ENCODE measurements around the gene USP10.

USP10 gene

DNA sequence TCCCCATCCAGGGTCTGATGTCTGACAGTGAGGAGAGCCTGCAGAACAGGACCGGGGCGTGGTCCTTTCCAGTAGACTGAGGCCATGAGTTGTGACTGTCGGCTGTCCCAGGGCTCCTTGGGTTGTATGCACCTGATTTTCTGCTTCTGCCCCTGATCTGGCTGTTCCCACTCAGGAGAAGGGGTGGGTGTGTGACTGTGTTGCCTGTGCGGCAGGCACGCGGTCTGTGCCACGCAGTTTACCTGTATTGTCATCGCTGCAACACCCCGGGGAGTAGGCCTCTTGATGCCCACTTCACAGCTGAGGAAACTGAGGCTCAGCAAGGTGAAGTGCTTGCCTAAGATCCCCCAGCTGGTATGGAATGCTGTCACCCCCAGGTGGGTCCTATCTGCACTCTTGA lies 121.4 kb downstream of the USP10 start:
- TF ChIP-seq GLIS3 (CRISPR knock-in tag; IDR thresholded peaks at IDR 0.05) (no peak), ZC3H10 (CRISPR knock-in tag; IDR thresholded peaks at IDR 0.05) (no peak), BACH2 (CRISPR knock-in tag; IDR thresholded peaks at IDR 0.05; ENCODE audit: borderline replicate concordance) (no peak), CSDC2 (CRISPR knock-in tag; IDR thresholded peaks at IDR 0.05) (no peak), TCF4 (CRISPR knock-in tag; IDR thresholded peaks at IDR 0.05; ENCODE audit: borderline replicate concordance) (no peak), ZFP3 (CRISPR knock-in tag; IDR thresholded peaks at IDR 0.05) (no peak), ZNF565 (CRISPR knock-in tag; conservative IDR thresholded peaks at IDR 0.05; ENCODE audit: low read depth) (no peak), ZNF70 (CRISPR knock-in tag; IDR thresholded peaks at IDR 0.05) (no peak), SNAI2 (CRISPR knock-in tag; IDR thresholded peaks at IDR 0.05) (no peak), ZNF8 (CRISPR knock-in tag; IDR thresholded peaks at IDR 0.05) (no peak), POU6F1 (CRISPR knock-in tag; IDR thresholded peaks at IDR 0.05; ENCODE audit: borderline replicate concordance, low read depth) (no peak), ZFP30 (CRISPR knock-in tag; IDR thresholded peaks at IDR 0.05) (no peak)
- TF ChIP-seq, protein P1, sequence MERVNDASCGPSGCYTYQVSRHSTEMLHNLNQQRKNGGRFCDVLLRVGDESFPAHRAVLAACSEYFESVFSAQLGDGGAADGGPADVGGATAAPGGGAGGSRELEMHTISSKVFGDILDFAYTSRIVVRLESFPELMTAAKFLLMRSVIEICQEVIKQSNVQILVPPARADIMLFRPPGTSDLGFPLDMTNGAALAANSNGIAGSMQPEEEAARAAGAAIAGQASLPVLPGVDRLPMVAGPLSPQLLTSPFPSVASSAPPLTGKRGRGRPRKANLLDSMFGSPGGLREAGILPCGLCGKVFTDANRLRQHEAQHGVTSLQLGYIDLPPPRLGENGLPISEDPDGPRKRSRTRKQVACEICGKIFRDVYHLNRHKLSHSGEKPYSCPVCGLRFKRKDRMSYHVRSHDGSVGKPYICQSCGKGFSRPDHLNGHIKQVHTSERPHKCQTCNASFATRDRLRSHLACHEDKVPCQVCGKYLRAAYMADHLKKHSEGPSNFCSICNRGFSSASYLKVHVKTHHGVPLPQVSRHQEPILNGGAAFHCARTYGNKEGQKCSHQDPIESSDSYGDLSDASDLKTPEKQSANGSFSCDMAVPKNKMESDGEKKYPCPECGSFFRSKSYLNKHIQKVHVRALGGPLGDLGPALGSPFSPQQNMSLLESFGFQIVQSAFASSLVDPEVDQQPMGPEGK (CRISPR knock-in tag; IDR thresholded peaks at IDR 0.05; ENCODE audit: borderline replicate concordance), result no peak
- TF ChIP-seq, protein P2, sequence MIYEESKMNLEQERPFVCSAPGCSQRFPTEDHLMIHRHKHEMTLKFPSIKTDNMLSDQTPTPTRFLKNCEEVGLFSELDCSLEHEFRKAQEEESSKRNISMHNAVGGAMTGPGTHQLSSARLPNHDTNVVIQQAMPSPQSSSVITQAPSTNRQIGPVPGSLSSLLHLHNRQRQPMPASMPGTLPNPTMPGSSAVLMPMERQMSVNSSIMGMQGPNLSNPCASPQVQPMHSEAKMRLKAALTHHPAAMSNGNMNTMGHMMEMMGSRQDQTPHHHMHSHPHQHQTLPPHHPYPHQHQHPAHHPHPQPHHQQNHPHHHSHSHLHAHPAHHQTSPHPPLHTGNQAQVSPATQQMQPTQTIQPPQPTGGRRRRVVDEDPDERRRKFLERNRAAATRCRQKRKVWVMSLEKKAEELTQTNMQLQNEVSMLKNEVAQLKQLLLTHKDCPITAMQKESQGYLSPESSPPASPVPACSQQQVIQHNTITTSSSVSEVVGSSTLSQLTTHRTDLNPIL (CRISPR knock-in tag; IDR thresholded peaks at IDR 0.05; ENCODE audit: low read depth), result no peak
- TF ChIP-seq, protein P3, sequence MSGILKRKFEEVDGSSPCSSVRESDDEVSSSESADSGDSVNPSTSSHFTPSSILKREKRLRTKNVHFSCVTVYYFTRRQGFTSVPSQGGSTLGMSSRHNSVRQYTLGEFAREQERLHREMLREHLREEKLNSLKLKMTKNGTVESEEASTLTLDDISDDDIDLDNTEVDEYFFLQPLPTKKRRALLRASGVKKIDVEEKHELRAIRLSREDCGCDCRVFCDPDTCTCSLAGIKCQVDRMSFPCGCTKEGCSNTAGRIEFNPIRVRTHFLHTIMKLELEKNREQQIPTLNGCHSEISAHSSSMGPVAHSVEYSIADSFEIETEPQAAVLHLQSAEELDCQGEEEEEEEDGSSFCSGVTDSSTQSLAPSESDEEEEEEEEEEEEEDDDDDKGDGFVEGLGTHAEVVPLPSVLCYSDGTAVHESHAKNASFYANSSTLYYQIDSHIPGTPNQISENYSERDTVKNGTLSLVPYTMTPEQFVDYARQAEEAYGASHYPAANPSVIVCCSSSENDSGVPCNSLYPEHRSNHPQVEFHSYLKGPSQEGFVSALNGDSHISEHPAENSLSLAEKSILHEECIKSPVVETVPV (CRISPR knock-in tag; IDR thresholded peaks at IDR 0.05), result no peak
- ATAC-seq, result no peak

GRCh38 chr16:84821728-84822689 lies 122.2 kb downstream of the USP10 start:
- TF ChIP-seq ZFP3 (CRISPR knock-in tag; IDR thresholded peaks at IDR 0.05) (no peak), ZNF70 (CRISPR knock-in tag; IDR thresholded peaks at IDR 0.05) (no peak), TSHZ2 (CRISPR knock-in tag; IDR thresholded peaks at IDR 0.05) (no peak), SNAI2 (CRISPR knock-in tag; IDR thresholded peaks at IDR 0.05) (no peak), TCF4 (CRISPR knock-in tag; IDR thresholded peaks at IDR 0.05; ENCODE audit: borderline replicate concordance) (no peak), ARNTL (CRISPR knock-in tag; IDR thresholded peaks at IDR 0.05; ENCODE audit: borderline replicate concordance, low read depth) (no peak), CSDC2 (CRISPR knock-in tag; IDR thresholded peaks at IDR 0.05) (no peak)
- TF ChIP-seq, protein P3 (CRISPR knock-in tag; IDR thresholded peaks at IDR 0.05), result no peak
- ATAC-seq, result no peak

Measured in SK-N-SH treated with all-trans-retinoic acid at 6 μM for 48 hours (cell line).